Thoracic aorta (tissue), 2 donors: ENCODE results near the gene SLC26A4. TPM values are rescaled to one million over a fixed set of nuclear protein-coding genes. Genes with fewer than 3 reads are reported as not detected.

Experiments
- ATAC-seq: fragments of 150-250 bp; one replicate; pipeline ENCODE4 v1.8.0; 2017; ENCODE audit warnings: low read depth; ENCODE audit not compliant: insufficient number of reproducible peaks, low FRiP score
- DNase-seq: peaks from one replicate; pipeline ENCODE4 v3.0.0-alpha.2; 2020; ENCODE audit warnings: low spot score
- H3K27ac ChIP-seq, 2 donors: fragments of 200-600 bp; sonication (generic); 1 replicate in 1 of 2; 2 replicates in 1 of 2; pipeline ENCODE4 v1.5.1; 2016; ENCODE audit warnings: mild to moderate bottlenecking in 2 of 2, moderate library complexity in 2 of 2
- H3K27me3 ChIP-seq: fragments of 200-600 bp; sonication (generic); replicated peaks from 2 replicates; pipeline ENCODE4 v1.6.0; 2016; ENCODE audit warnings: mild to moderate bottlenecking; ENCODE audit not compliant: insufficient read depth
- H3K36me3 ChIP-seq: fragments of 200-600 bp; sonication (generic); one replicate; pipeline ENCODE4 v1.5.1; 2016
- H3K4me1 ChIP-seq, 2 donors: fragments of 200-600 bp; sonication (generic); 1 replicate in 1 of 2; 2 replicates in 1 of 2; pipeline versions ENCODE4 v1.5.1 to v1.6.0; 2016; ENCODE audit warnings: low read depth in 2 of 2, mild to moderate bottlenecking in 1 of 2; ENCODE audit not compliant: control insufficient read depth in 1 of 2
- H3K4me3 ChIP-seq: fragments of 200-600 bp; sonication (generic); 2 replicates; pipeline ENCODE4 v1.5.1; 2016; ENCODE audit warnings: mild to moderate bottlenecking
- H3K9me3 ChIP-seq: fragments of 200-600 bp; sonication (generic); 2 replicates; pipeline ENCODE4 v1.5.1; 2016
- total RNA-seq, 2 donors: library from RNA; depleted of rRNA; stranded (reverse); fragments of >200 nt; gene quantifications; one replicate each; pipeline versions ENCODE4 v1.1.0 to v1.2.3, GENCODE V29; 2016
- TF ChIP-seq, protein P1 (sequence below): fragments of 200-600 bp; sonication (generic); IDR thresholded peaks from one replicate; pipeline ENCODE4 v1.5.1; 2019; ENCODE audit warnings: antibody characterized with exemption

The SLC26A4 gene
- total RNA-seq, 2 donors from 2014 or later, result 0.81 to 1.5 TPM

DNA sequence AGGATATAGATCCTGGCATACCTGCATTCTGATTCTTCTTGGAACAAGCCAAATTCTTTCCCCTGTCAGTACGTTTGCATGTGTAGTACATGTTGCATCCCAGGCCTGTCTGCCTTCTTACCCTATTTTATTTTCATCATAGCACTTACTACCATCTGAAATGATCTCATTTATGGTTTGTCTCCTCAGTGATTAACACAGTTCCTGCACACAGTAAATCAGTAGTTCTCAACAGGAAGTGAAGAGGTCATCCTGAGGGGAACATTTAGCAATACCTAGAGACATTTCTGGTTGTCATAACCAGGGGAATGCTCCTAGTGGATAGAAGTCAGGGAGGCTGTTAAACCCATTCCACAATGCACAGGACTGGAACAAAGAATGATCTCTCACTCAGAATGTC, 38.2 kb upstream of the SLC26A4 start:
- H3K27me3 ChIP-seq, result no peaks in the 10 kb centered on the region
- H3K9me3 ChIP-seq, result no peaks in the 10 kb centered on the region
- no peaks in the 10 kb centered on the region for H3K4me1 ChIP-seq
- H3K4me3 ChIP-seq, result no peak overlapping the region
- H3K27ac ChIP-seq, result no peak overlapping the region
- ATAC-seq (no peak), DNase-seq (no peak)
- peaks cover 7% of the 10 kb centered on the region for H3K36me3 ChIP-seq
- TF ChIP-seq, protein P1, sequence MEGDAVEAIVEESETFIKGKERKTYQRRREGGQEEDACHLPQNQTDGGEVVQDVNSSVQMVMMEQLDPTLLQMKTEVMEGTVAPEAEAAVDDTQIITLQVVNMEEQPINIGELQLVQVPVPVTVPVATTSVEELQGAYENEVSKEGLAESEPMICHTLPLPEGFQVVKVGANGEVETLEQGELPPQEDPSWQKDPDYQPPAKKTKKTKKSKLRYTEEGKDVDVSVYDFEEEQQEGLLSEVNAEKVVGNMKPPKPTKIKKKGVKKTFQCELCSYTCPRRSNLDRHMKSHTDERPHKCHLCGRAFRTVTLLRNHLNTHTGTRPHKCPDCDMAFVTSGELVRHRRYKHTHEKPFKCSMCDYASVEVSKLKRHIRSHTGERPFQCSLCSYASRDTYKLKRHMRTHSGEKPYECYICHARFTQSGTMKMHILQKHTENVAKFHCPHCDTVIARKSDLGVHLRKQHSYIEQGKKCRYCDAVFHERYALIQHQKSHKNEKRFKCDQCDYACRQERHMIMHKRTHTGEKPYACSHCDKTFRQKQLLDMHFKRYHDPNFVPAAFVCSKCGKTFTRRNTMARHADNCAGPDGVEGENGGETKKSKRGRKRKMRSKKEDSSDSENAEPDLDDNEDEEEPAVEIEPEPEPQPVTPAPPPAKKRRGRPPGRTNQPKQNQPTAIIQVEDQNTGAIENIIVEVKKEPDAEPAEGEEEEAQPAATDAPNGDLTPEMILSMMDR, result no peak

DNA sequence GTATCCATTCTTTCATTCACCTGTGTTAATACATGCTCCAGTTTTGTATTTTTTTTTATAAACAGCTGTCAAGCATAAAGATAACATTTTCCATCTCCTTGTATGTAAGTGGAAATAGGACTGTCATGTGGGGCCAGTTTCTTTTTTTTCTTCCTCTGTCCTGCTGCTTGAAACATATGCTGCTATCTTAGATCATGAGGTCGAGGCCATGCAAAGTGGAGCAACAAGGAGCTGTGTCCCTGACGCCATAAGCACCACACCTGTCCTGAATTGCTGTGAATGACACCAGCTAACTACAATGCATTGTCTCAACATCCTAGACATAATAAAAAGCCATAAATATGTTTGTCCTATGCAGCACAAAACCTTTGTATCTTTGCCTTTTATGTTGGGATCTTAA, 37.7 kb upstream of the SLC26A4 start:
- Histone ChIP-seq H3K27ac (no peak overlapping the region), H3K27me3 (no peaks in the 10 kb centered on the region), H3K9me3 (no peaks in the 10 kb centered on the region)

DNA sequence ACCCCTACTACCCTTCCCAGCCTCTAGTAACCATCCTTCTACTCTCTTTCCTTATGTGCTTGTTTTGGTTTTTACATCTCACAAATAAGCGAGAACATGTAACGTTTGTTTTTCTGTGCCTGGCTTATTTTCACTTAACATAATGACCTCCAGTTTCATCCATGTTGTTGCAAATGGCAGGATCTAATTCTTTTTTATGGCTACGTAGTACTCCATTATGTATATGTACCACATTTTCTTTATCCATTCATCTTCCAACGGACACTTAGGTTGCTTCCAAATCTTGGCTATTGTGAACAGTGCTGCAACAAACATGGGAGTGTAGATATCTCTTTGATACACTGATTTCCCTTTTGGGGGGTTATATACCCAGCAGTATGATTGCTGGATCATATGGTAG, 33.6 kb upstream of the SLC26A4 start:
- ATAC-seq, result no peak
- Histone ChIP-seq H3K27ac (no peak overlapping the region), H3K36me3 (no peaks in the 10 kb centered on the region)

More for the DNA sequence above, 37.7 kb upstream of the SLC26A4 start:
- no peak for ATAC-seq
- Histone ChIP-seq H3K36me3 (peaks cover 5% of the 10 kb centered on the region), H3K4me3 (no peak overlapping the region), H3K4me1 (no peaks in the 10 kb centered on the region)
- TF ChIP-seq, protein P1, result no peak
- DNase-seq, result no peak

DNA sequence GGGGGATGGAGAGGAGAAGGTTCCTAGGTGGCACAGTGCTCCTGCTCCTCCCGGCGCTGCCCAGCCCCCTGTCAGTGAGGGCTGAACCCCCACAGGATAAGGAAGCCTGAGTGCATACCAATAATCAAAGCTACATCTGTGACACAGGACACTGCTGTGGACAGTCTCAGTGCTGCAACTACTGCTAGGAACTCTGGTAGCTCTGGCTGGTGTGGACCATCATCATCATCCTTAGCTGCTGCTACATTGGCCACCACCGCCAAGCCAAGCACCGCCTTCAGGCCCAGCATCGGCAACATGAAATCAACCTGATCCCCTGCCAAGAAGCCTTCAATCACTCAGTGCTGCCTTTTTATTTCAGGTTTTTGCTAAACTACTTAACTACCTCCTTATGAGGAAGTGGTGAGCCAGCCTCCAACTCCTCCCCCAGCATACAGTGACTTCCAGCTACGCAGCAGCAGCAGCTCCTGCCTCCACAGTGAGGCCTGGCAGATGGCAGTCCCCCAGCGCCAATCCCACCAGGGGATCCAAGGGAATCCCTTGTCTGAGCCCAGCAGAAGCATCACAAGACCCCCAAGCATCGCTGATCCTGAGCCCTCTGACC, 32.1 kb upstream of the SLC26A4 start:
- ATAC-seq (no peak), DNase-seq (no peak)
- TF ChIP-seq, protein P1, result no peak
- Histone ChIP-seq H3K4me3 (no peak overlapping the region), H3K4me1 (no peaks in the 10 kb centered on the region), H3K27ac (no peak overlapping the region), H3K9me3 (no peaks in the 10 kb centered on the region), H3K27me3 (no peaks in the 10 kb centered on the region), H3K36me3 (no peaks in the 10 kb centered on the region)

More for the DNA sequence above, 33.6 kb upstream of the SLC26A4 start:
- H3K4me3 ChIP-seq, result no peak overlapping the region
- no peak for DNase-seq
- H3K9me3 ChIP-seq, result no peaks in the 10 kb centered on the region
- no peaks in the 10 kb centered on the region for H3K4me1 ChIP-seq
- TF ChIP-seq, protein P1, result no peak
- H3K27me3 ChIP-seq, result no peaks in the 10 kb centered on the region

DNA sequence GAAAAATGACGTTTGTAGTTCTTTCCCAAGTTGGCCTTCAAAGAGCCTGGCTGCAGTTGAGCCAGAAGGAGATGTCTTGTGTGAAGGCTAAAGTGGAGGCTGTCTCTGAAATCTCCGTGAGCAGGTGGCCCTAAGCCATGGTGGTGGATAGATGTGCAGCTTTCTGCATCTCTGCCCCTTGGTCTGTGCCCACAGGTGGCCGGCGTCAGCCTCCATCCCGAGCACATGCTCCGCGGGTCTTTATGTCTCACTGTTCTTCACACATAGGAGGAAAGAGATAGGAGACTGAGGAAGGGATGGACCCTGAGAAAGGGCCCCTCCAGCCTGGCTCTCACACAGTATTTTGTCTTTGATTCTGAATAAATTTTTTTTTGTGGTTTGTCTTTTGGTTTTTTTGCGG, 30.3 kb upstream of the SLC26A4 start:
- H3K36me3 ChIP-seq, result no peaks in the 10 kb centered on the region
- H3K4me3 ChIP-seq, result no peak overlapping the region
- ATAC-seq, result no peak
- H3K27me3 ChIP-seq, result no peaks in the 10 kb centered on the region
- no peaks in the 10 kb centered on the region for H3K9me3 ChIP-seq
- peaks cover 0 to 11% of the 10 kb centered on the region in 2 donors for H3K4me1 ChIP-seq
- no peak overlapping the region for H3K27ac ChIP-seq
- DNase-seq, result no peak
- TF ChIP-seq, protein P1, result no peak
